ENCODE results near the gene ZNF576.

The ZNF576 gene

GRCh38 chr19:43562226-43562697 is 34.1 kb upstream of the ZNF576 start:
- H3K4me3 Mint-ChIP-seq: no peak overlapping the region
- no peaks in the 10 kb centered on the region for H3K9me3 Mint-ChIP-seq
- peaks cover 5% of the 10 kb centered on the region for H3K4me1 Mint-ChIP-seq
- H3K36me3 Mint-ChIP-seq (ENCODE audit: low read depth): peaks cover 47% of the 10 kb centered on the region
- no peak overlapping the region for H3K27ac Mint-ChIP-seq
- no peaks in the 10 kb centered on the region for H3K27me3 Mint-ChIP-seq (ENCODE audit: low read depth)
- no peak for TF ChIP-seq CTCF (IDR thresholded peaks at IDR 0.05; ENCODE audit: unreplicated experiment in 3 of 3)

GRCh38 chr19:43562698-43563241 is 33.6 kb upstream of the ZNF576 start:
- H3K27me3 Mint-ChIP-seq (ENCODE audit: low read depth): no peaks in the 10 kb centered on the region
- peaks cover 45% of the 10 kb centered on the region for H3K36me3 Mint-ChIP-seq (ENCODE audit: low read depth)
- H3K9me3 Mint-ChIP-seq: no peaks in the 10 kb centered on the region
- no peak overlapping the region for H3K27ac Mint-ChIP-seq
- H3K4me3 Mint-ChIP-seq: no peak overlapping the region
- H3K4me1 Mint-ChIP-seq: peaks cover 5% of the 10 kb centered on the region
- TF ChIP-seq CTCF (IDR thresholded peaks at IDR 0.05; ENCODE audit: unreplicated experiment in 3 of 3): no peak

- peaks cover 41% of the 10 kb centered on the region for H3K36me3 Mint-ChIP-seq (ENCODE audit: low read depth)
- H3K4me1 Mint-ChIP-seq: peaks cover 5% of the 10 kb centered on the region
- H3K27me3 Mint-ChIP-seq (ENCODE audit: low read depth): no peaks in the 10 kb centered on the region
- TF ChIP-seq CTCF (IDR thresholded peaks at IDR 0.05; ENCODE audit: unreplicated experiment in 3 of 3): no peak
- H3K4me3 Mint-ChIP-seq: no peak overlapping the region
- no peaks in the 10 kb centered on the region for H3K9me3 Mint-ChIP-seq
- H3K27ac Mint-ChIP-seq: no peak overlapping the region
Measured at GRCh38 chr19:43563816-43564457, 32.5 kb upstream of the ZNF576 start.

GRCh38 chr19:43564800-43565199 is 31.6 kb upstream of the ZNF576 start:
- Mint-ChIP-seq H3K27ac (no peak overlapping the region), H3K27me3 (ENCODE audit: low read depth) (no peaks in the 10 kb centered on the region), H3K4me3 (no peak overlapping the region), H3K36me3 (ENCODE audit: low read depth) (peaks cover 37% of the 10 kb centered on the region), H3K9me3 (no peaks in the 10 kb centered on the region), H3K4me1 (peaks cover 5% of the 10 kb centered on the region)
- TF ChIP-seq CTCF (IDR thresholded peaks at IDR 0.05; ENCODE audit: unreplicated experiment in 3 of 3): no peak

GRCh38 chr19:43569657-43570056 is 26.7 kb upstream of the ZNF576 start:
- Mint-ChIP-seq H3K4me1 (peaks cover 17% of the 10 kb centered on the region), H3K4me3 (no peak overlapping the region), H3K27ac (no peak overlapping the region), H3K9me3 (no peaks in the 10 kb centered on the region), H3K27me3 (ENCODE audit: low read depth) (no peaks in the 10 kb centered on the region), H3K36me3 (ENCODE audit: low read depth) (peaks cover 29% of the 10 kb centered on the region)
- no peak for TF ChIP-seq CTCF (IDR thresholded peaks at IDR 0.05; ENCODE audit: unreplicated experiment in 3 of 3)
